ENCODE data around the gene SPRY4. TPM values are rescaled to one million over a fixed set of nuclear protein-coding genes. Genes with fewer than 3 reads are reported as not detected.

The SPRY4 gene
- total and polyA plus RNA-seq, 4 donors: 8.1 to 67.9 (median 35.7) TPM

DNA sequence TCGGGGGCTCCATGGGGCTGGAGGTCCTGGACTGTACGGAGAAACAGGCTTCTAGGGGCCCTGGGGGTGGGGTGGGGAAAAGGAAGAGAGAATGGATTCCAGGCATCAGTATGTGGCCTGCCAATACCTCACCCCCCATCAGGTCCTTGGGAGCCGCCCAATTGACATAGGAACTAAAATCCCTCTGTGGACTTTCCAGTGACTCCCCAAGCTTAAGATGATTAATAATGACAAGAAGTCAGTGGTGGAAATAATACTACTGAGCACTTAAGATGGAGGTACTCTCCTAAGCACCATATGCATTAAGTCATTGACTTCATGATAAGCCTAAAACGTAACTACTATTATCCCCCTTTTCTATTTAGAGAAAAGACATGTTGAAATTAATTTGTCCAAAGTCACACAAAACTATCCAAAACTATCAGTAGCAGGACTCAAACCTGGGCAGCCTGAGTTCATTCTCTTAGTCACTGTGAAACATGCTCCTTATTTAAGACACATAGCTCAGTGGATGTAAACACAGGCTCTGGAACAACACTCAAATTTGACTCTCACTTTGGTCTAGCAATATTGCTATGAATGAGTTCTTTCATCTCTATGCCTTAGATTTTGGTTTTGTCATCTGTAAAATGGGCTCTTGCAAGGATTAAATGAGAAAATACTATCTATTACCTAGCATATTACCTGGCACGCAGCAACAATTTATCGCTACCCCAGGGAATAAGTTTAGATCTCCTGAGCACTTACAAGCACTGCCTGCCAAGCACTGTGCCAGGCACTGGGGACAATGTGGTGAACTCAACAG is 9.5 kb downstream of the SPRY4 start:
- Histone ChIP-seq H3K9me3 (ENCODE audit: control insufficient read depth, low read length) (no peaks in the 10 kb centered on the region), H3K4me1 (ENCODE audit: control insufficient read depth in 1 of 2, insufficient read depth in 2 of 2, low read length in 2 of 2) (peaks cover 0 to 16% of the 10 kb centered on the region in 2 donors), H3K27me3 (ENCODE audit: control insufficient read depth in 1 of 2, insufficient read depth in 2 of 2, low read length in 1 of 2) (no peaks in the 10 kb centered on the region), H3K27ac (ENCODE audit: low read depth in 1 of 2, low read length in 2 of 2) (no peak overlapping the region), H3K36me3 (ENCODE audit: control insufficient read depth in 1 of 2, insufficient read depth in 2 of 2, low read length in 1 of 2) (peaks cover 5 to 10% of the 10 kb centered on the region in 2 donors), H3K4me3 (ENCODE audit: low read length in 2 of 2) (no peak overlapping the region)
- intact Hi-C loops (cut with DNase I): loop anchor here in 1 of 2 donors (5.0 kb wide), 1 partner anchor 163 kb away; no protein-coding TSS in a partner anchor
- WGBS, 2 donors: 88 to 90% methylated on average over 6 of the region's 6 CpGs
- ATAC-seq (ENCODE audit: low FRiP score): no peak
- DNase-seq: no peak

DNA sequence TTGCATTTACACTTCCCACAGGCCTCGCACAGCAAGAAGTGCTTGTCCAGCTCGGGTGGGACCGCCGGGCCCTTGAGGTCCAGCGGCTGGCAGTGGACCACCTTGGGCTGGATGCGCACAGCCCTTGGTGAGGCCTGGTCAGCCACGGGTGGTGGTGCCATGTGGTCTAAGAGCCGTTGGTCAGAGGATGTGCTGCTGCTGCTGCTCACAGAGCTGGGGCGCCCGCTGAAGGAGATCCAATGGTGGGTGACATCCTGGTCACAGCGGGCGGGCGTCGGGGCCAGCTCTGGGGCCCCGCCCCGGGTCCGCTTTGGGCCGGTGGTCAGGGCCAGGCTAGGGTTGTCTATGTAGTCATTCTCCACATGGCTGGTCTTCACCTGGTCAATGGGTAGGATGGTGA is 10.2 kb downstream of the SPRY4 start:
- intact Hi-C loops (cut with DNase I): loop anchor here in 1 of 2 donors (5.0 kb wide), 1 partner anchor 162 kb away; no protein-coding TSS in a partner anchor
- WGBS, 2 donors: 88 to 89% methylated on average over 18 of the region's 18 CpGs
- peaks cover 5 to 10% of the 10 kb centered on the region in 2 donors for H3K36me3 ChIP-seq (ENCODE audit: control insufficient read depth in 1 of 2, insufficient read depth in 2 of 2, low read length in 1 of 2)
- no peak for DNase-seq
- no peaks in the 10 kb centered on the region for H3K9me3 ChIP-seq (ENCODE audit: control insufficient read depth, low read length)
- H3K27me3 ChIP-seq (ENCODE audit: control insufficient read depth in 1 of 2, insufficient read depth in 2 of 2, low read length in 1 of 2): no peaks in the 10 kb centered on the region
- ATAC-seq (ENCODE audit: low FRiP score): no peak
- H3K27ac ChIP-seq (ENCODE audit: low read depth in 1 of 2, low read length in 2 of 2): no peak overlapping the region
- H3K4me3 ChIP-seq (ENCODE audit: low read length in 2 of 2): no peak overlapping the region
- H3K4me1 ChIP-seq (ENCODE audit: control insufficient read depth in 1 of 2, insufficient read depth in 2 of 2, low read length in 2 of 2): peaks cover 0 to 11% of the 10 kb centered on the region in 2 donors

DNA sequence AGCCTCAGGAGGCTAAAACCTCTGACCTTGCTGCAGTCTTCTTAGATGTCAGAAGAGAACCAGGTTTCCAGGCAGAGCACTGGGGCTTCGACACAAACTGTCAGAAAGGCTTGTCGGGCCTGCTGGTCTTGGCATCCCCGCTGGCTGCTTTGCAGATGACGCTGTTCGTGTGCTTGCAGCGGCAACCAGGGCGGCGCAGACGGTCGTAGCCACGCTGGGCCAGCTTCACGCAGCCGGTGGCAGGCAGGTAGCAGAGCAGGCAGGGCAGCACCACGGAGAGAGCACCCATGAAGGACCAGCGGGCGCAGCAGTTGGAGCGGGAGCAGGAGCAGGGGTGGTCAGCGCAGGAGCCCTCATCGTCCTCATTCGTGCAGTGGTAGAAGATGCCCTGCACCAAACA is 10.7 kb downstream of the SPRY4 start:
- 44 to 70% methylated on average over 20 of the region's 20 CpGs for whole genome bisulfite sequencing, 2 donors
- H3K9me3 ChIP-seq (ENCODE audit: control insufficient read depth, low read length): no peaks in the 10 kb centered on the region
- peaks cover 0 to 11% of the 10 kb centered on the region in 2 donors for H3K4me1 ChIP-seq (ENCODE audit: control insufficient read depth in 1 of 2, insufficient read depth in 2 of 2, low read length in 2 of 2)
- no peak for DNase-seq
- H3K36me3 ChIP-seq (ENCODE audit: control insufficient read depth in 1 of 2, insufficient read depth in 2 of 2, low read length in 1 of 2): peaks cover 5 to 10% of the 10 kb centered on the region in 2 donors
- intact Hi-C loops (cut with DNase I): no loop called here
- no peaks in the 10 kb centered on the region for H3K27me3 ChIP-seq (ENCODE audit: control insufficient read depth in 1 of 2, insufficient read depth in 2 of 2, low read length in 1 of 2)
- no peak overlapping the region for H3K4me3 ChIP-seq (ENCODE audit: low read length in 2 of 2)
- H3K27ac ChIP-seq (ENCODE audit: low read depth in 1 of 2, low read length in 2 of 2): no peak overlapping the region
- ATAC-seq (ENCODE audit: low FRiP score): no peak

DNA sequence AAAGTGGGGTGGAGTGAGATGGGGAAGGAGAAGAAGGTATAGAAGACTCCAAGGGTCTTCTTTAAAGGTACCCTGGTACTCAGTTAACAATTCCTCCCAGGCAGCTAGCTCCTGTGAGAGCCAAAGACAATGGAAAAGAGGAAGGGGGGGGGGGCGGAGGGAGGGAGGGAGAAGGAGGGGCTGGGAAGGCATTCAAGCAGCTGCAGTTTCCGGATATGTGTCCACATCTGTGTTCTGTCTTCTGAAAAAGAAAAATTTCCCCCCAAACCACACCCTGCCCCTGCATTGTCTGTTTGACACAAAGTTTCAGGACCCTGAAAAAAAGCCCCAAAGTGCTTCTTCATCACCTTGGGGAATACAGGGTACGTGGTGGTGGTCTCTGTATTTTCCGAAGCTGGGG is 11.1 kb downstream of the SPRY4 start:
- H3K36me3 ChIP-seq (ENCODE audit: control insufficient read depth in 1 of 2, insufficient read depth in 2 of 2, low read length in 1 of 2): peaks cover 5 to 10% of the 10 kb centered on the region in 2 donors
- H3K27ac ChIP-seq (ENCODE audit: low read depth in 1 of 2, low read length in 2 of 2): peak overlapping the region in 1 of 2 donors; percentile 28
- DNase-seq (no peak), ATAC-seq (ENCODE audit: low FRiP score) (no peak)
- no peaks in the 10 kb centered on the region for H3K9me3 ChIP-seq (ENCODE audit: control insufficient read depth, low read length)
- no peak overlapping the region for H3K4me3 ChIP-seq (ENCODE audit: low read length in 2 of 2)
- intact Hi-C loops (cut with DNase I): no loop called here
- peaks cover 0 to 7% of the 10 kb centered on the region in 2 donors for H3K4me1 ChIP-seq (ENCODE audit: control insufficient read depth in 1 of 2, insufficient read depth in 2 of 2, low read length in 2 of 2)
- H3K27me3 ChIP-seq (ENCODE audit: control insufficient read depth in 1 of 2, insufficient read depth in 2 of 2, low read length in 1 of 2): no peaks in the 10 kb centered on the region
- 31 to 41% methylated on average over 3 to 4 of the region's 4 CpGs for WGBS, 2 donors

DNA sequence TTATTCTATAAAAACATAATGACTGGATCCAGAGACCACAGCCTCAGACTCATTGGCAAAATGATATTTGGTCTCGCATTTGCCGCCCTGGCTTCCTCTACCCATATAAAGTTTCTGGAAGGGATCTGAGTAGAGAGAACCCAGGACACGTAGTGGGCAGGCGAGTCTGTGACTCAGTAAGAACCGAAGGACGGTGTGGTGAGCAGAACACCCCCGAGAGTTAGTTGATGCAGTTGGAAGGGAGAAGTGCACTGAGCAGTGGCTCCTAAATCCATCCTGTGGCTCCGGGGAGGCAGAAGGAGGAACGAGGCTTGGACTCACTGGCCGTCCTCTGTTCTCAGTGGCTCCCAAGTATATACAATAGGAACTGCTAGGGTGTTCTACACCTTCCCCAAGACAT is 11.5 kb downstream of the SPRY4 start:
- Histone ChIP-seq H3K27ac (ENCODE audit: low read depth in 1 of 2, low read length in 2 of 2) (peak overlapping the region in 1 of 2 donors; percentile 28), H3K36me3 (ENCODE audit: control insufficient read depth in 1 of 2, insufficient read depth in 2 of 2, low read length in 1 of 2) (peaks cover 5 to 10% of the 10 kb centered on the region in 2 donors), H3K9me3 (ENCODE audit: control insufficient read depth, low read length) (no peaks in the 10 kb centered on the region), H3K4me1 (ENCODE audit: control insufficient read depth in 1 of 2, insufficient read depth in 2 of 2, low read length in 2 of 2) (peaks cover 0 to 7% of the 10 kb centered on the region in 2 donors), H3K27me3 (ENCODE audit: control insufficient read depth in 1 of 2, insufficient read depth in 2 of 2, low read length in 1 of 2) (no peaks in the 10 kb centered on the region), H3K4me3 (ENCODE audit: low read length in 2 of 2) (no peak overlapping the region)
- DNase-seq (no peak), ATAC-seq (ENCODE audit: low FRiP score) (no peak)
- 71% methylated on average over 10 of the region's 10 CpGs for WGBS, 2 donors
- intact Hi-C loops (cut with DNase I): no loop called here

DNA sequence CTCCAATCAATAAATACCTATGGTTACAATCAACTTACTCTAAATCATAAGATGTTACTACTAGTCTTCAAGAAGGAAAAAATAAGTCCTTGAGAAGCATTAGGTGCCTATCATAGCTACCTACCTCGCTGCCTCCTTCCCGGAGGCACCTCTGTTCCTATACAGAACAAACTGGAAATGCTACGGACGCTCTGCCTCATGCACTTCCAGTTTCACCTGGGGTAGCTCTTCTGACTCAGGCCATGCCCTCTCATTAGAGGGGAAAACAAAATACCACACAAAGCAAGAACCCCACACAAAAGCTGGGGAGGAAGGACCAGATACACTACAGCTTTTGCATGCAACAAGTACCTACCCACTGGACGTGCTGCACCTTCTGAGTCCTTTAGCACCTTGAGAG is 12.4 kb downstream of the SPRY4 start:
- intact Hi-C loops (cut with DNase I): no loop called here
- 90 to 94% methylated on average over 5 of the region's 5 CpGs for WGBS, 2 donors
- no peak for DNase-seq
- H3K36me3 ChIP-seq (ENCODE audit: control insufficient read depth in 1 of 2, insufficient read depth in 2 of 2, low read length in 1 of 2): peaks cover 5 to 10% of the 10 kb centered on the region in 2 donors
- no peak for ATAC-seq (ENCODE audit: low FRiP score)
- no peak overlapping the region for H3K4me3 ChIP-seq (ENCODE audit: low read length in 2 of 2)
- no peak overlapping the region for H3K27ac ChIP-seq (ENCODE audit: low read depth in 1 of 2, low read length in 2 of 2)
- peaks cover 0 to 7% of the 10 kb centered on the region in 2 donors for H3K4me1 ChIP-seq (ENCODE audit: control insufficient read depth in 1 of 2, insufficient read depth in 2 of 2, low read length in 2 of 2)
- H3K9me3 ChIP-seq (ENCODE audit: control insufficient read depth, low read length): no peaks in the 10 kb centered on the region
- no peaks in the 10 kb centered on the region for H3K27me3 ChIP-seq (ENCODE audit: control insufficient read depth in 1 of 2, insufficient read depth in 2 of 2, low read length in 1 of 2)

DNA sequence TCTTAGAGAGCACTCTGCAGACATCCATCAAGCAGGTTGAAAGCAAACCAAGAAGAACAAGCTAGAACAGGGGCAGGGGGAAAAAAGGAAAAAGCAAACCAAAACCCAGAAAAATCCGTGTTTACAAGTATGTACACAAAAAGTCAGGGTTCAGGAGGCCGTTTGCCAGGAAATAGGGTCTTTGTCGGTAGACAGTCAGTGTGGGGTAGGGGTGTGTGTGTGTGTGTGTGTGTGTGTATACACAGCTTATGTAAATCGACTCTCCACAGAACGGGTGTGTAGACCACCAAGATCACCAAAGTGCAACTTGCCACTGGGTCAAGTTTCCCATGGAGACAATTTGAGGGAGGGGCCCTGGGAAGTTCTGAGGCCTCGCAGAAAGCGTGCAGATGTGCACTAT is 13.1 kb downstream of the SPRY4 start:
- Histone ChIP-seq H3K27me3 (ENCODE audit: control insufficient read depth in 1 of 2, insufficient read depth in 2 of 2, low read length in 1 of 2) (no peaks in the 10 kb centered on the region), H3K9me3 (ENCODE audit: control insufficient read depth, low read length) (no peaks in the 10 kb centered on the region), H3K4me1 (ENCODE audit: control insufficient read depth in 1 of 2, insufficient read depth in 2 of 2, low read length in 2 of 2) (peaks cover 0 to 7% of the 10 kb centered on the region in 2 donors), H3K27ac (ENCODE audit: low read depth in 1 of 2, low read length in 2 of 2) (no peak overlapping the region), H3K4me3 (ENCODE audit: low read length in 2 of 2) (no peak overlapping the region), H3K36me3 (ENCODE audit: control insufficient read depth in 1 of 2, insufficient read depth in 2 of 2, low read length in 1 of 2) (peaks cover 5 to 10% of the 10 kb centered on the region in 2 donors)
- DNase-seq (no peak), ATAC-seq (ENCODE audit: low FRiP score) (no peak)
- intact Hi-C loops (cut with DNase I): no loop called here
- 81 to 82% methylated on average over 7 of the region's 7 CpGs for WGBS, 2 donors

DNA sequence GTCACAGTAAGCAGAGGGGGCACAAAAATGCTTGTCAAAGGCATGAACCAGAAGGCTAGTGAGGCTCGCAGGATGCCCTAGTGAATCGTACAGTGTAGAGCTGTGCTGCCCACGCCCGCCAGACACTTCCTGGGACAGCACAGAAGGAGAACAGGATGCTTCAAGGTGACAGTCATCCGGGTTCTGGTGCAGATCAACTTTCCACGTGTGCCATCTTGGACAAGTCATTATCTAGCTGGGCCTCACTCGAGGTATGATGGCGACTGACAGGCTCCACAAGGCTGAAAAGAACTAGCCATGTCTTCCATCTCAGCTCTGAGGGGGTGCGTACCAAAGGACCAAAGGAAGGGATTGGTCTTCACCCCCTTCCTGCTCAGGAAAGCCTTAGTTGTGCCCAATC is 14.0 kb downstream of the SPRY4 start:
- peaks cover 0 to 5% of the 10 kb centered on the region in 2 donors for H3K4me1 ChIP-seq (ENCODE audit: control insufficient read depth in 1 of 2, insufficient read depth in 2 of 2, low read length in 2 of 2)
- no peaks in the 10 kb centered on the region for H3K9me3 ChIP-seq (ENCODE audit: control insufficient read depth, low read length)
- H3K4me3 ChIP-seq (ENCODE audit: low read length in 2 of 2): no peak overlapping the region
- no peak for ATAC-seq (ENCODE audit: low FRiP score)
- WGBS, 2 donors: 89 to 90% methylated on average over 9 of the region's 9 CpGs
- DNase-seq: no peak
- no peak overlapping the region for H3K27ac ChIP-seq (ENCODE audit: low read depth in 1 of 2, low read length in 2 of 2)
- intact Hi-C loops (cut with DNase I): no loop called here
- peaks cover 5 to 10% of the 10 kb centered on the region in 2 donors for H3K36me3 ChIP-seq (ENCODE audit: control insufficient read depth in 1 of 2, insufficient read depth in 2 of 2, low read length in 1 of 2)
- no peaks in the 10 kb centered on the region for H3K27me3 ChIP-seq (ENCODE audit: control insufficient read depth in 1 of 2, insufficient read depth in 2 of 2, low read length in 1 of 2)

DNA sequence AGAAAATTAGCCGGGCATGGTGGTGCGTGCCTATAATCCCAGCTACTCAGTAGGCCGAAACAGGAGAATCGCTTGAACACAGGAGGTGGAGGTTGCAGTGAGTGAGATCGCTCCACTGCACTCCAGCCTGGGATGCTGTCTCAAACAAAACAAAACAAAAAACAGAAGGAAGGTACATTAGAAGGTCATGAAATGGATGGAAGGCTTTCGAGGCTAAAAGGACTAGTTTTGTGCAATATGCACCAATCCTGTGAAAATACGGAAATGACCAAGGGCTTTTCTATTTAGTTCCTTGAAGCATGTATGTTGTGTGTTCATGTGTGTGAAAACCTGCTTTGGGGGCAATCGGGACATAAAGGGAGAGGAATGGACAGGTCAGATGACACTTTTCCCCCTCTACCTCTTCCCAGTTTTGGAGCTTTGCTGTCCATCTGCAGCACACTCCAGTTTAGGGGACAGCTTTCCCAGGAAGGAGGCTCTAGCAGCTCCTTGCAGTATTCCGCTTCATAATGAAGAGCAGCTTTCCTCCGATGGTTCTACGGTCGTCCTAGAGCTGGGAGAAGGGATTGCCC is 15.0 kb downstream of the SPRY4 start:
- DNase-seq: no peak
- Histone ChIP-seq H3K4me3 (ENCODE audit: low read length in 2 of 2) (no peak overlapping the region), H3K9me3 (ENCODE audit: control insufficient read depth, low read length) (no peaks in the 10 kb centered on the region), H3K27ac (ENCODE audit: low read depth in 1 of 2, low read length in 2 of 2) (no peak overlapping the region), H3K4me1 (ENCODE audit: control insufficient read depth in 1 of 2, insufficient read depth in 2 of 2, low read length in 2 of 2) (peaks cover 2% of the 10 kb centered on the region in 2 donors), H3K27me3 (ENCODE audit: control insufficient read depth in 1 of 2, insufficient read depth in 2 of 2, low read length in 1 of 2) (no peaks in the 10 kb centered on the region), H3K36me3 (ENCODE audit: control insufficient read depth in 1 of 2, insufficient read depth in 2 of 2, low read length in 1 of 2) (peaks cover 5 to 10% of the 10 kb centered on the region in 2 donors)
- no peak for ATAC-seq (ENCODE audit: low FRiP score)
- intact Hi-C loops (cut with DNase I): no loop called here
- WGBS, 2 donors: 82 to 83% methylated on average over 12 of the region's 12 CpGs

Measured in aorta (tissue), 5 donors.